ENCODE data around the gene ZNF330. TPM values are rescaled to one million over a fixed set of nuclear protein-coding genes. Genes with fewer than 3 reads are reported as not detected.

ZNF330 gene
- total and polyA plus RNA-seq, 2 experiments from 2014 or later, result 32.3 to 38.9 TPM

- H2AFZ ChIP-seq, result no peak overlapping the region
- no peak overlapping the region for H3K4me3 Mint-ChIP-seq
- H3K4me1 Mint-ChIP-seq, result no peaks in the 10 kb centered on the region
- no peak overlapping the region for H3K4me2 ChIP-seq
- no peaks in the 10 kb centered on the region for H3K4me1 ChIP-seq (ENCODE audit: insufficient read depth)
- H3K9me3 Mint-ChIP-seq, result no peaks in the 10 kb centered on the region
- TF ChIP-seq POLR2AphosphoS5 (IDR thresholded peaks at IDR 0.05; ENCODE audit: low read depth), result no peak
- no peak for TF ChIP-seq ZNF114 (CRISPR knock-in tag; IDR thresholded peaks at IDR 0.05)
- TF ChIP-seq JUNB (IDR thresholded peaks at IDR 0.05; ENCODE audit: unreplicated experiment), result no peak
- TF ChIP-seq EZH2phosphoT487 (IDR thresholded peaks at IDR 0.05; ENCODE audit: unreplicated experiment), result no peak
- TF ChIP-seq ETS1 (IDR thresholded peaks at IDR 0.05), result no peak
- TF ChIP-seq REST (IDR thresholded peaks at IDR 0.05; ENCODE audit: unreplicated experiment), result no peak
- TF ChIP-seq EZH2 (IDR thresholded peaks at IDR 0.05; ENCODE audit: low read depth, unreplicated experiment), result no peak
- no peak for TF ChIP-seq NANOG (IDR thresholded peaks at IDR 0.05; ENCODE audit: borderline replicate concordance)
- no peak for TF ChIP-seq CTCF (conservative IDR thresholded peaks at IDR 0.05; ENCODE audit: low read depth in 2 of 2)
- TF ChIP-seq ZNF462 (CRISPR knock-in tag; IDR thresholded peaks at IDR 0.05), result no peak
- no peak for TF ChIP-seq CREB1 (CRISPR knock-in tag; IDR thresholded peaks at IDR 0.05; ENCODE audit: low read depth)
- TF ChIP-seq ZNF331 (CRISPR knock-in tag; IDR thresholded peaks at IDR 0.05; ENCODE audit: low read depth), result no peak
- TF ChIP-seq STAT1 (IDR thresholded peaks at IDR 0.05; ENCODE audit: unreplicated experiment), result no peak
- no peaks in the 10 kb centered on the region for H3F3A ChIP-seq (replicated peaks; ENCODE audit: low read depth)
- no peaks in the 10 kb centered on the region for H4K20me1 ChIP-seq (replicated peaks; ENCODE audit: insufficient read depth)
- H3K36me3 Mint-ChIP-seq (ENCODE audit: low read depth), result no peaks in the 10 kb centered on the region
- H3K36me3 ChIP-seq (ENCODE audit: insufficient read depth), result no peaks in the 10 kb centered on the region
- DNase-seq (ENCODE audit: low spot score), result no peak
- H3K27ac ChIP-seq (ENCODE audit: low read depth), result no peak overlapping the region
- no peaks in the 10 kb centered on the region for H3K27me3 Mint-ChIP-seq (ENCODE audit: insufficient read depth, low read depth, poor library complexity)
- no peaks in the 10 kb centered on the region for H3K27me3 ChIP-seq (ENCODE audit: insufficient read depth)
- no peaks in the 10 kb centered on the region for H3K79me2 ChIP-seq (replicated peaks; ENCODE audit: insufficient read depth)
- no peak overlapping the region for H3K4me3 ChIP-seq
- no peak overlapping the region for H3K27ac Mint-ChIP-seq
- ATAC-seq, result no peak
- no peaks in the 10 kb centered on the region for H3K9me2 ChIP-seq (ENCODE audit: insufficient read depth)
These were observed 25.5 kb downstream of the ZNF330 start for GRCh38 chr4:141246243-141246642.
